Measurements from ENCODE around the gene TNNI2.
"Not testable (repeated sequence)": the region's sequence is repeated elsewhere in the genome, so short reads cannot be mapped to it uniquely, and the experiment has no call there.

Gene TNNI2

DNA sequence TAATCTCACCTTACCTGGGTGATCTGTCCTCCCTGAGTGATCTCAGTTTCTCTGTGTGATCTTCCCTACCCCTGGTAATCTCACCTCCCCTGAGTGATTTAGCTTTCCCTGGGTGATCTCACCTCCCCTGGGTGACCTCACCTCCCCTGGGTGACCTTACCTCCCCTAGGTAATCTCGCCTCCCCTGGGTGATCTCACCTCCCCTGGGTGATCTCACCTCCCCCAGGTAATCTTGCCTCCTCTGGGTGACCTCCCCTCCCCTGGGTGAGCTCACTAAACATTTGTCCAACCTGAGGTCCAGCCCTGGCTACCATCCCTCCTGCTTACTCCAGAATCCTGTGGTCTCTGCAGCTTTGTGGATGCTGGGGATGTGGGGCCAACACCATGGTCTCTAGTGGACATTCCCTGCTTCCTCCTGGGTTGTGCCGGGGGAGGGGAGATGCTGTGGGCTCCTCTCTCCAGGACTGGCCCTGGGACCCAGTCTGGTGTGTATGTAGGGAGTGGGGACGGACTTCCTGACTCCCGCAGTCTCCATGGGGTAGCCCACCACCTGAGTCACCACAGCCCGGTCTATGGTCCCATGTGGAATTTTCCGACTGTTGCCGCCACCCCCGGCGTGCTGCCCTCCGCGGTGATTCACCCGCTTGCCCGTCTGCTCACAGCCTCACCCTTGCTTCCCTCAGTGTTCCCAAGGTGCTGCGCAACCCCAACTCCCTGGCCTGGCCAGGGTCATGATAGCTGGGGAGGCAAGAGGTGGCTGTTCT lies 24.0 kb downstream of the TNNI2 start:
- no peak for FAIRE-seq

DNA sequence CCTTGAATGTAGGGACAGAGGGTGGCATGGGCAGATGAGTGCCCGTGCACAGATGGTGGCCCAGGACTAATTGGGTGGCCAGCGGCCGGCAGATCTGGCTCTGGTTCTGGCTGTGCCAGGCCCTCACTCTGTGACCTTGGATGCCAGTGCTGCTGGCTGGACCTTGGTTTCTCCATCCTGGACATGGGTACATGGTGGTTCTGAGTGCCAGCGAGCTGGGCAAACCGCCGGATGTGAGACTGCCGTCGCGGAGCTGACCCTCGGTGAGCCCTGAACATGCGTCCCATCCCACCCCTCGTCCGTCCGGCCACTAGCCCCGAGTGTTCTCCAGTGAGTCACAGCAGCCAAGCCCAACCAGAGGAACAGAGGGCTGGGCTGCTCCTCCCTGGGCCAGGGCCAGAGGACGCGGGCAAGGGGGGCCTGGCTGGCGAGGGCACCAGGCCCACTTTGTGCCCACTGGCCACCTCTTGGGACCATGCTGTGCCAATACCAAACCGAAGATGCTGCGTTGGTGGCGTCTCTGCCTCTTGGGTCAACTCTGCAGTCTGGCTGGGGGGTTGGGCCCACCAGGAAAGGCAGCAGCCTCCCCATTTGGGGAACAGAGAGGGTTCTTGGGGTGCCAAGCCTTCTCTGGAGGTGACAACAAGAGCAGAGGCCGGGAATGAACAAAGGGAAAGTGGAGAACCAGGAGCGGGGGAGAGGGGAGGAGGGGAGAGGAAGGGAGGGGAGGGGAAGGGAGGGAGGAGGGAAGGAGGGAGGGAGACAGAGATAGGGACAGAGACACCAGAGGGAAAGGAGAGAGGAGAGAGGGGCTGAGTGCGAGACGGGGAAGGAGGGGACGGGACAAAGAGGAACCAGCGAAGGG lies 24.8 kb downstream of the TNNI2 start:
- no peak for FAIRE-seq

DNA sequence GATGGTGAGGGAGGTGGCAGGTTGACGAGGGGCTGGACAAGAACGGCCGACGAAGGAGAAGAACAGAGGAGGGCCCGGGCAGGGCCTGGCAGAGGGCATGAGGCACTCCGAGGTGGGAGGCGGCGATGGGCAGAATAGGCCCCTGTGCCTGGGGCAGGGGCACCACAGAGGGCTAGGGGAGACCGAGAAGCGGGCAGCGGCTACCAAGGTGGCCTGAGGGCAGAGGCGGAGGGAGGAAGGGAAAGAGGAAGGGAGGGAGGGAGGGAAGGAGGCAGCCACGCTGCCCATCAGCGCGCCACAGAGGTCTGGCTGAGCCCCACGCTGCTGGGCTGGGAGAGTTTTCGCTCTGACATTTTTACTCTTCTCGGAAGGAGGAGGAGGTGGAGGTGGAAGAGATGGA lies 25.4 kb downstream of the TNNI2 start:
- no peak for FAIRE-seq

DNA sequence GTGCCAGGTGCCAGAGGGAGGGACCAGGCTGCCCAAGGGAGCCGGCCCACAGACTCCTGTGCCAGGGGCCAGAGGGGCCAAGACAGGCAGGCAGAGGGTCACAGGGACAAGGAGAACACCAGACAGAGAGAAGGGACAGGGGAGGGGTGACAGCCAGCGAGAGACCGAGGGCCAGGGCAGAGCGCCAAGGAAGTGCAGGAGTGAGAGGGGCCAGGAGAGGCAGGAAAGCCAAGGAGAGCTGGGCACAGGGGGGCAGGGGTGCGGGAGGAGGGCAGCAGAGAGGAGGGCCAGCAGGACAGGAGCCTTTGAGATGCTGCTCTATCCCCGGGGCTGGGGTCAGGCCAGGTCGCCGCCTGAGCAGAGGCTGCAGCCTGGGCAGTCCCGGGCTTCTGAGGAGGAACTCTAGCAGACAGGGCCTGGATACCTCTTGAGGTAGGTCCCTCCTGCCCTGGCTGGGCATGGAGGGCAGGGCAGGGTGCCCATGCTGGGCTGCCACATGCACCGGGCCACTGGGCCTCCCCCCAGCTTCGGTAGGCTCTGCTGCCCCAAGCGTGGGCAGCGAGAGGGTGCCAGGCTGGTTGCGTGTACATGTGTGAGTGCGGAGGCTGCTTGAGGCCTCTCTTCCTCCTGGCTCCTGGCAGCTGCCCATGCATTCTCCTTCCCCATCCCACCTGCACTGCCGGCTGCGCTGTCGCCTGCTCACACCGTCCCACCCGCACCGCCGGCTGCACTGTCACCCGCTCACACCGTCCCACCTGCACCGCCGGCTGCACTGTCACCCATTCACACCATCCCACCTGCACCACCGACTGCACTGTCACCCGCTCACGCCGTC lies 26.3 kb downstream of the TNNI2 start:
- FAIRE-seq: no peak

DNA sequence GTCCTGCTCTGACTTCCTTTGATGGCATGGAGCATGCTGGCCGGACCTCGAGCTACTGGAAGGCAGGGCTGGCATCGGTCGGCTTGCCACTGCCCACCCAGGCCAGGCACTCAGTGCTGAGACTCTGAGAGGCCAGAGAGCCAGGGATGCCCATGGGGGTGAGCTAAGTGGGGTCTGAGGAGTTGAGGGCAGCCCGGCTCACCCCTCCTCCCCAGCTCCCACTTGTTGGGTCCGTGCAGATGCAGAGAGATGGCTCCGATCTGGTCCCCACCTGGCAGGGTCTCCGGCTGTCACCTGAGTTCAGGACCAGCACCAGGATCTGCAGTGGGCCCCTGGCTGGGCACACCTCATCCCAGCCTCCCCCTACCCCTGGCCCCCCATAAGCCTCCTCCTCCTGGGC lies 27.4 kb downstream of the TNNI2 start:
- no peak for FAIRE-seq

GRCh38 chr11:1866776-1867175 lies 28.0 kb downstream of the TNNI2 start:
- no peak for FAIRE-seq

DNA sequence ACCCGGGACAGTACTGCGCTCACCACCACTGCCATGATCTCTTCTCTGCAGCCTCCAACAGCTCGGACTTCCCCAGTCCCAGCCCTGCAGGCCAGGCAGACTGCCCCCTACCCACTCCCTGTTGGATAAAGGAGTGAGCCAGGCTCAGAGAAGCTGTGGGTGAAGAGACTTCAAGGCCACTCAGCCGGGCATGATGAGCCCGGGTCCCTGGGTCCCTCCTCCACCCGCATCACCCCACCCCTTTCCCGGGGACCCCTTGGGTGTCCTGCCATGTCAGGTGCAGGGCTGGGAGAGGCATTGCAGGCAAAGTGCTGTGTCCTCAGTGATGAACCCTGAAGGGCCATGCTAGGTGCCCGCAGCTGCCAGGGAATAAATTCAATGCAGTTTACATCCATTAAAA lies 28.6 kb downstream of the TNNI2 start:
- no peak for FAIRE-seq

- FAIRE-seq: no peak
Measured at GRCh38 chr11:1868056-1868635, 29.4 kb downstream of the TNNI2 start.

GRCh38 chr11:1868636-1869291 lies 30.0 kb downstream of the TNNI2 start:
- FAIRE-seq: no peak

DNA sequence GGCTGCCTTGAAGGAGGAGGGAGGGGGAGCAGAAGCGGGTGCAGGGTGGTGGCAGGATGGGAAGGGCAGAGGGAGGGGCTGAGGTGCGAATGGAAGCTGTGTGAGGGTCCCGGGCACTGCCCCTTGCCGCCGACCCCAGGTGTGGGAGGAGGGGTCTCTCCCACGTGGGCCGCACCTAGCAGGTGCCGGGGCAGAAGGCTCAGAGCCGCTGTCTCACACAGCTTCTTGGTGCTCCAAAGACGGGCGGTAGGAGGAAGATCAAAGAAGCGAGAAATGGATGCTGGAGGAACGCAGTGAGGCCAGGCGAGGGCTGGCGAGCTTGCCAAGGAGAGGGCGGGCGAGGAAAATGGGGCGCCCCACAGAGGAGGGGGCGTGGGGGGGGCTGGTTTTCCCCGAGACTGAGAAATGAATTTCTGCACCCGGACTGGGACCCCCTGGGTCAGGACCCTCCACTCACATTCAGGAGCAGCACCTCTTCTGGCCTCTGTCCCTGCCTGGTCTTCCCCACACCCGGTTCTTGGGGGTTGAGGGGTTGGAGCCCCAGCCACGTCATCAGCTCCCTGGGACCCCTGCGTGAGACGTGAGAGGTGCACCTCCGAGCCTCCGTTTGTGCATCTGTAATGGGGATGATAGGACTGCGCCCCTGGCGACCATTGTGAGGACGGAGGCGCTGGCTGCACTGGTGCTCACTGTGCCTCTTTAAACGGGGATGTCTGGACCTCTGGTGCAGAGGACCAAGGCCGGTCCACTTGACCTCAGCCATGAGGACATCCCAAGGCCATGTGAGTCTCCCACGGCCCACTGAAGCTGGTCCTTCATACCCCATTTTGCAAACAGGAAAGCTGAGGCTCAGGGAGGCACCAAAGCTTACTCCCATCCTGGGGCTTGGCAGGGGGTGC lies 30.9 kb downstream of the TNNI2 start:
- no peak for FAIRE-seq

DNA sequence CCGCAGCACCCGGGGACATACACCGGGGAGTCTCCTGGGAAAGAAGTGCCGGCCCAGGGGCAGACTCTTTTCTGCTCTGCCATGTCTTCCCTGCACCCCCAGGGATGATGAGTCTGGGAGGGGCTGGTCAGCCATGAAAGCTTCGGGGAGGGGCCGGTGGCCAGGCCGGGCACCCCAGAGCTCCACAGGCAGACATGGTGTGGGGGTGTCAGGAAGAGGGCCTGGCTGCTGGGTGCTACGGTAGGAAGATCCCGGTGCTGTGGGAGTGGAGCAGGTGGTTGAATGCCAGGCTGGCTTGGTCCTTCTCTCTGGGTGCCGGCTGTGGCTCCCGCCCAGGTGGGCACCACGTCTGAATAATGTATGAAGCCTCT lies 31.5 kb downstream of the TNNI2 start:
- no peak for FAIRE-seq

GRCh38 chr11:1870721-1871466 lies 32.1 kb downstream of the TNNI2 start:
- FAIRE-seq: no peak

- FAIRE-seq: no peak
Measured at GRCh38 chr11:1871531-1871930, 32.8 kb downstream of the TNNI2 start.

GRCh38 chr11:1872267-1872985 lies 33.6 kb downstream of the TNNI2 start:
- FAIRE-seq: no peak

- no peak for FAIRE-seq
Measured at GRCh38 chr11:1873048-1873812, 34.4 kb downstream of the TNNI2 start.

- FAIRE-seq: not testable (repeated sequence)
Measured at GRCh38 chr11:1873813-1874150, 35.0 kb downstream of the TNNI2 start.

GRCh38 chr11:1874441-1875092 lies 35.8 kb downstream of the TNNI2 start:
- FAIRE-seq: not testable (repeated sequence)

DNA sequence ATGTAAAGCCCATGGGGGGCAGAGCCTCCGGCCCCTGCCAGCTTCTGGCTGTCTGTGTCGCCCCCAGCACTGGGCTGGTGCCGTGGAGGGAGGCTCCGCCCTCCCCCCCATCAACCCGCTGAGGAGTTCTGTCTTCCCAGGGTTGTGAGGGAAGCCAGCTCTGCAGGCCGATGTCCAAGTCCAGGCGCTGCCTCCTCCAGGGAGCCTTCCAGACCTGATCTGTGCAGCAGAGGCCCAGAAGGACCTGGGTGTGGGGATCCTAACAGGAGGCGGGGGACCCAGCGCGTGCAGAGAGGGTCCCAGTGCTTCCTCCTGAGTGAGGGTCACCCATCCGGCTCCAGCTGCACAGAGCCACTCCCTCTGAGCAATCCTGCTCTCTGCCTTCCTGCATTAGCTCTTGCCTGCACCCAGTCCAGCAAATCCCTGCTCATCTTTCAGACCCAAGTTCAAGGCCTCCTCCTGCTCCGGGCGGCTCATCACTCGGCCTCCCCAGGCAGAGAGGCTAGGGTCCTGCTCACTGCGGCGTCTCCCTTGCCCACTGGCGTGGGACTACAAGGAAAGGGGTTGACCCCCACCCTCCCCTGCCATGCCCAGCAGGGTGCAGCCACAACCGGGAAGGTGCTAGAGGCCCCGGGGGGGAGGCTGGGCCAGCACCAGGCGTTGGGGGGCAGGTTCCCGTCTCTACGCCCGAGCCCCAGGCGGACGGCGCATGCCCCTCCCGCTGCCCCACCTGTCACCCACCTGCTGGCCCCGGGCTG lies 36.5 kb downstream of the TNNI2 start:
- no peak for FAIRE-seq

Measured in colon (tissue), 2 donors.